ENCODE results near the gene GRK5.
"Not testable (repeated sequence)": the region's sequence is repeated elsewhere in the genome, so short reads cannot be mapped to it uniquely, and the experiment has no call there.

GRK5 gene

DNA sequence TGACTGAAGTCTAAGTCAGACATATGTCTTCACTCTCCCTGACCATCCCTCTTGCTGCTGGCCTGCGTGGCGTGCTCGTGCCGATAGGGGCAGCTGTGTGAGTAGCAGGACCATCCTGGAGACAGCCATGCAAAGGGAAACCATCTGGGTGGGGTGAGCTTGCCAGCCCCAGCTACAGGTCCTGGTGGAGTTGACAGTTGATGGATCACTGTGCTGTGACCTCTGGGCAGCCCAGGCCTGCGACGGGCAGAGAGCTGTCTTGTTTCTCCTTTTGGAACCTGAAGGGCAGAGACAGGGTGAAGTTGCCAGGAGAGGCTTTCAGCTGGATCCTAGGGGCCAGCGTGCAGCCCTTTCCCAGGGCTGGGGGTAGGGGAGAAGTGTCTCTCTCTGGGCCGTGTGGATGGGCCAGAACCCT is 44.7 kb downstream of the GRK5 start:
- no peak for FAIRE-seq

DNA sequence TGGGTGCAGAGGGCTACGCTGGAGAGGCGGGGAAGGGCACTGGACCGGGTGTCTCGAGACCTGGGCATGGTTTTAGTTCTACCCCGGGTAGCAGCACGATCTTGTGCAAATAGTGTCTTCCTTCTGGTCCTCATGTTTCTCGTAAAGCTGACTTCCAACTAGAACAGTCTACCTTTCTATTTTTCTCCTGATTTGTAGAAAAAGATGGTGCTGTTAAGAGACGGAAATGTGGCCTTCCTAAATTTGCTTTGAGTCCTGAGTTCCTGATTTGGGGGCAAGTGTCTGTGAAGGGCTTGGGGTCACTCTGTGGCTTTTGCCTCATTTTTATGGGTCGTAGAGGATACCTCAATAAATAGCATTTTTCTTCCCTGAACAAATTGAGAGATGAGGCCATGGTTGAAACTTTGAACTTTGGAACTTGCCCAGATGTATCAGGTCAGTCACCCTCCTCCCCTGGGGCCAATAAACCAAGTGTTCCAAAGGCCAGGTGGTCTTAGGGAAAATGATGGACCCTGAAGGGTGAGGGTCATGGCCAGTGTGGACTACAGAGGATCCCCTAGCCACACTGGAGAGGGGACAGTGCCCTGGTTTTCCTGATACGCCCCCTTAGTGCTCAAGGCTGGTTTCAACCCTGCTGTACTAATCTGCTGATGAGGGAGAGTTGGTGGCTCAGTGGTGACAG is 45.2 kb downstream of the GRK5 start:
- no peak for FAIRE-seq

GRCh38 chr10:119253433-119254174 is 46.2 kb downstream of the GRK5 start:
- FAIRE-seq, result no peak

GRCh38 chr10:119254335-119254734 is 47.0 kb downstream of the GRK5 start:
- no peak for FAIRE-seq

DNA sequence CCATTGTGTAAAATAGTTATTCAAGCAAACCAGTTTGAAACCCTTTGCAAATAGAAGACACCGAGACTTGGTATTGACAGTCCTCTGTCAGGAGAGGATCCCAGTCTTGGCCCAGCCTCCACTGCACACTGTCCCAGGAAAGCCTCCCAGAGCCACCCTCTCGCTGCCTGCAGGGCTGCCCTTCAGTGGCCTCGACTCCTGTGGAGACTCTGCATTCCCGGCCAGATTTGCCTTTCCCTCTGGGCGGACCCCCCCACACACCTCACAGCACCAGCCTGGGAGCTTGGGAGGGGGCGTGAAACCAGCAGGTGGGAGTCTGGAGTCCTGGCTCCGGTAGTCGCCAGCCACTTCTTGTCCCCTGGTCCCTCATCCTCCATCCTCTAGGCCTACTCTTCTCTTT is 48.7 kb downstream of the GRK5 start:
- FAIRE-seq, result no peak

DNA sequence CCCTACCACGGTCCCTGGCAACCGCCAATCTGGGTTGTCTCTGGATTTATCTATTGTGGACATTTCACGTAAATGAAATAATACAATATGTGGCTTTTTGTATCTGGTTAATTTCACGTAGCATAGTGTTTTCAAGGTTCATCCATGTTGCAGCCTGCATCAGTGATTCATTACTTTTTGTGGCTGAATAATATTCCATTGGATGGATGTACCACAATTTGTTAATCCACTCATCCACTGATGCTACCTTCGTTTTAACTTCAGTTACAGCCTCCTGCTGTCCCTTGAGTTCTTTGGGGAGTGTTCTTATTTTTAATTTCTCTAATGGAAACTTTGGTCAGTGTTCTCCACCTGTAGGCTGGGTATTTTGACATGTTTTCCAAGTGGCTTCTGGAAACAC is 49.5 kb downstream of the GRK5 start:
- no peak for FAIRE-seq

GRCh38 chr10:119257899-119258419 is 50.6 kb downstream of the GRK5 start:
- no peak for FAIRE-seq

DNA sequence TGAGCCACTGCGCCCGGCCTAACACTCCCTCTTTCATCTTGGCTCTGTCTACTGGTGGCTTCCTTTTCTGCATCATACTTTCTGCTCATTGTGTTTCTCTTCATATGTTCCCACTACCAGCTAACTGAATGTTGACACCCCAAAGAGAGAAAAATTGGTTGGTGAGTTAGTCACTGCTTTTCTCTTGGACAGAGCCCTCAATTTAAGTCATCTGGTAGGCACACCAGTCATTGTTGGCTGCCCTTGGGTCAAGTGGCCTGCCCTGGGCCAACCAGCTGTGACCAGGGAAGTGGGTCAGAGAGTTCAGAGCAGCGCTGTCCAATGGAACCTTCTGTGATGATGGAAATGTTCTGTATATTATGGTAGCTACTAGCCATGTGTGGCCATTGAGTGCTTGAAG is 52.0 kb downstream of the GRK5 start:
- FAIRE-seq, result no peak

GRCh38 chr10:119261016-119261415 is 53.6 kb downstream of the GRK5 start:
- not testable (repeated sequence) for FAIRE-seq

GRCh38 chr10:119263951-119264617 is 56.7 kb downstream of the GRK5 start:
- no peak for FAIRE-seq

GRCh38 chr10:119265691-119266090 is 58.3 kb downstream of the GRK5 start:
- FAIRE-seq, result no peak

DNA sequence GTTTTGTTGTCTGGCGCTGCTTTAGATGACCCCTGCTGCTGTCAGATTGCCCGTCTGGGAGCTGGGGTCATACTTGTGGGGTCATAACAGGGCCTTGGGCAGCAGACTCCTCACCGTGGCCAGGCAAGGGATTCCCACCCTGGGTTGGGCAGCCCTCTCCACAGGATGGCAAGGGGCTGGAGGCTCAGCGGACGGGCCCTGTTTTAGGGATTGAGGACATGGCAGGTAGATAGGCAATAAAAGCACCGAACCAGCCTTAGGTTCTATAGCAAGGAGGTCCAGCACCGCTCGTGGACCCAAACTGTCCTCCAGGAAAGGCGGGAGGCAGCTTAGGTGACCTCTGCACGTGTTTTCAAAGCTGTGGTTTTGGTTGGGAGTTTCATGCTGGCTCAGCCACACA is 60.0 kb downstream of the GRK5 start:
- no peak for FAIRE-seq

- no peak for FAIRE-seq
Observed at GRCh38 chr10:119268428-119268827, 61.1 kb downstream of the GRK5 start.

GRCh38 chr10:119268871-119269506 is 61.6 kb downstream of the GRK5 start:
- no peak for FAIRE-seq

DNA sequence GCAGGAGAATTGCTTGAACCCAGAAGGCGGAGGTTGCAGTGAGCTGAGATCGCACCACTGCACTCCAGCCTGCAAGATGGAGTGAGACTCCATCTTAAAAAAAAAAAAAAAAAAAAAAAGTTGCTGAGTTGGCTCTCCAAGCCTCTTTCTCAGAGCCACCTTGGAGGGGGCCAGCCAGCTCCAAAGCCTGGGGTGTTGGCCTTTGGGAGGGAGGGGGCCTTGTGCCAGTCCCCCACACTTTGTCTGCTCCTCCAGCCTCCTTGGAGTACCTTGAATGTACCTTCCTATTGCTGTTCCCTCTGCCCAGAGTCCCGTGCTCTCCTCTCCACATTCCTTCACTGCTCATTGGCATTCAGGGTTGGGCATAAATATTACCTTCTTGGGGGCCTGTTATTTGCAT is 62.4 kb downstream of the GRK5 start:
- FAIRE-seq, result no peak

- FAIRE-seq, result no peak
Observed at GRCh38 chr10:119270762-119271366, 63.5 kb downstream of the GRK5 start.

DNA sequence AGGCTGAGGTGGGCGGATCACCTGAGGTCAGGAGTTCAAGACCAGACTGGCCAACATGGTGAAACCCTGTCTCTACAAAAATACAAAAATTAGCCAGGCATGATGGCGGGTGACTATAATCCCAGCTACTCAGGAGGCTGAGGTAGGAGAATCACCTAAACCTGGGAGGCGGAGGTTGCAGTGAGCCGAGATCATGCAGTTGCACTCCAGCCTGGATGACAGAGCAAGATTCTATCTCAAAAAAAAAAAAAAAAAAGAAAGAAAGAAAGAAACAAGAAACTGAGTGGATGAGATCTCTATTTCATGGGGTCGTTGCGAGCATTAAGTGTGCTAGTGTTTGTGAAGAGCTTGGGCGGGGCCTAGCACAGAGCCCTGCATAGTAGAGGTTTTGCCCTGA is 65.0 kb downstream of the GRK5 start:
- FAIRE-seq, result not testable (repeated sequence)

GRCh38 chr10:119272736-119273135 is 65.4 kb downstream of the GRK5 start:
- FAIRE-seq, result no peak

- no peak for FAIRE-seq
Observed at GRCh38 chr10:119273413-119273812, 66.0 kb downstream of the GRK5 start.

GRCh38 chr10:119274519-119275045 is 67.2 kb downstream of the GRK5 start:
- FAIRE-seq, result no peak

GRCh38 chr10:119275085-119275484 is 67.7 kb downstream of the GRK5 start:
- no peak for FAIRE-seq

DNA sequence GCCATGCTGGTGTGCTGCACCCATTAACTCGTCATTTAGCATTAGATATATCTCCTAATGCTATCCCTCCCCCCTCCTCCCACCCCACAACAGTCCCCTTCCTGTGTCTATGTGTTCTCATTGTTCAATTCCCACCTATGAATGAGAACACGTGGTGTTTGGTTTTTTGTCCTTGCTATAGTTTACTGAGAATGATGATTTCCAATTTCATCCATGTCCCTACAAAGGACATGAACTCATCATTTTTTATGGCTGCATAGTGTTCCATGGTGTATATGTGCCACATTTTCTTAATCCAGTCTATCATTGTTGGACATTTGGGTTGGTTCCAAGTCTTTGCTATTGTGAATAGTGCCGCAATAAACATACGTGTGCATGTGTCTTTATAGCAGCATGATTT is 68.8 kb downstream of the GRK5 start:
- not testable (repeated sequence) for FAIRE-seq

Measured in TTC549 (cell line).